Activated T-helper 2 cell treated with anti-CD3 and anti-CD28 coated beads, Interferon-gamma antibody, Interleukin-2, Interleukin-4, amounts not matched to agents 10 μg/mL and 5 μg/mL and 100 μg/mL, durations not matched to agents 14 hours and 24 hours and 36 hours (primary cell): ENCODE results near the gene ULK3. TPM values are rescaled to one million over a fixed set of nuclear protein-coding genes. Genes with fewer than 3 reads are reported as not detected.
A peak's percentile ranks its signal among the peaks of the same experiment; 100 is the strongest.

Source experiments
- DNase-seq: peaks from one replicate; pipeline ENCODE4 v3.0.0; 2021; ENCODE audit warnings: low spot score
- H3K27ac Mint-ChIP-seq: one replicate; pipeline ENCODE4 v1.8.0; 2021; ENCODE audit warnings: mixed read lengths
- H3K27me3 Mint-ChIP-seq: one replicate; pipeline ENCODE4 v1.8.0; 2021; ENCODE audit warnings: low read depth, mixed read lengths
- H3K36me3 Mint-ChIP-seq: one replicate; pipeline ENCODE4 v1.8.0; 2021; ENCODE audit warnings: low read depth, mixed read lengths
- H3K4me1 Mint-ChIP-seq: one replicate; pipeline ENCODE4 v1.8.0; 2021; ENCODE audit warnings: low read depth, mixed read lengths
- H3K4me3 Mint-ChIP-seq: one replicate; pipeline ENCODE4 v1.8.0; 2021; ENCODE audit warnings: low read depth, mild to moderate bottlenecking, moderate library complexity, mixed read lengths
- H3K9me3 Mint-ChIP-seq: one replicate; pipeline ENCODE4 v1.8.0; 2021; ENCODE audit warnings: mixed read lengths
- intact Hi-C: fragments of 100-400 bp; cut with micrococcal nuclease; formaldehyde crosslinking; loops from one replicate; pipeline ENCODE4 v1.15.1; 2023
- total RNA-seq: library from RNA; stranded (reverse); gene quantifications from 2 replicates; pipeline ENCODE4 v1.2.3, GENCODE V29; 2022

The ULK3 gene
- total RNA-seq, 1 donor from 2014 or later = 47.7 TPM

DNA sequence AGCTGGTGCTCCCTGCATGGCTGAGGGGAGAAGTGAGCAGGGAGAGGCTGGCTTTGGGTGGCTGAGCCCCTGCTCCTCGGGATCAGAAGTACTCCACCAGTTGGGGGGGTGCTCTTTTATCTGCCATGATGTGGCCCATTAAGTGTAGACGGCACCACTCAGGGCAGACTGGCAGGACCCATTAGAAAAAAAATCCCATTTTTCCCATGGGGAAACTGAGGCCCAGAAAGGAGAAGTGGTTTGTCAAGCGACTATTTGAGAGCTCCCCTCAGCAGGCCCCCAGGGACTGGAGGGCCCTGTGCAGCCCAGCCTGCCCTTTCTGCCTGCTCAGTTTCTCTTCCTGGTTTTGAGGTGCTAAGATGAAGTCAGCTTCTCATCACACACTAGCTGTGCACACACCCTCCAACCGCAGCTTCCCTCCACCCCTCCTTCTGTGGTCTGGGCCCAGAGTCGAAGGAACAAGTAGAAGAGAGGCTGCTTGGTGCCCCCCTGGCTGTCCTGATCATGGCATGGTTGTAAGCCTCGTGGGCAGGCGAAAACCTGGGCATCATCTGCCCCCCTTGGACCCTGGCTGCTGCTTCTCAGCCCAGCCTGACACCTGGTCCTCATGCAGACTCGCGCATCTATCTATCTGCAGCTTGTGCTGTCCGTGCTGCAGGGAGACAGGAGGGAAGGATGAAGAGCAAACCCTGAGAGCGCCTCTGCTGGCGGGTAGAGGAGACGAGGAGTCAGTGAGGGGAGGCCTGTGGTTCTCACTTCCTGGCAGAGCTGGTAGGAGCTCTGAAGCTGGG, 55.5 kb downstream of the ULK3 start:
- Mint-ChIP-seq H3K4me3 (peak overlapping the region; percentile 92), H3K27me3 (no peaks in the 10 kb centered on the region), H3K9me3 (no peaks in the 10 kb centered on the region), H3K36me3 (peaks cover 77% of the 10 kb centered on the region), H3K4me1 (peaks cover 65% of the 10 kb centered on the region), H3K27ac (peak overlapping the region; percentile 97)
- DNase-seq = peak; percentile 91
- intact Hi-C loops = loop anchor here (1.0 to 10.0 kb wide), 8 partner anchors 7 to 837 kb away; partner anchors contain the start of genes ARID3B, COX5A, PML and RPP25

DNA sequence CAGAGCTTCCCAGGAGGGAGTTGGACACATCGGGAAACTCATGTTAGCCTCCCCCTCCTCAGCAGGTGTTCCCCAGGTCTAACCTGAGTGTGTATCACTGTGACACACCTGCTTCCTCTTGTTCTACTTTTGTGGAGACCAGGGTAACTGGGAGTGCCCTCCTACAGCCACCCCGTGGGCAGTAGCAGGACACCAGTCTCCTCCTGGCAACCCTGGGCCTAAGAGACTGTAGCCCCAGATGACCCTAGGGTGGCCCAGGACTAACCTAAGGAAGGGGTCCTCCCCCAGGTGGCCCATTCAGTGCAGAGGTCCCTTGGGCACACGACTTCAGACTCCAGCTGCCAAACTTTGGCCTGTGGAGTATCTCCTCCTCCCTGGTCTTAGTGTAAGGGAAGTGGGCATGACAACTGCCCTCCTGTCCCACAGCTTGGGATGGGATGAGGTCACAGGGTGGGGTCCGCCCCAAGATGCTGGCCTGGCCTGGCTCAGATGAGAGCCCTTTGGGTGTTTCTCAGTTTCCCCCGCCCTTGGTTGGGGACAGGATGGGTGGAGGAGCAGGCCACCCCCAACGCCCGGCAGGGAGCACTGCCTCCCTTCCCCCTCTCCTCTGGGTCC, 56.3 kb downstream of the ULK3 start:
- Mint-ChIP-seq H3K4me1 (peaks cover 57% of the 10 kb centered on the region), H3K36me3 (peaks cover 71% of the 10 kb centered on the region), H3K9me3 (no peaks in the 10 kb centered on the region), H3K27me3 (no peaks in the 10 kb centered on the region), H3K4me3 (peak overlapping the region; percentile 92), H3K27ac (peak overlapping the region; percentile 97)
- no peak for DNase-seq
- intact Hi-C loops = loop anchor here (5.0 to 10.0 kb wide), 6 partner anchors 151 to 838 kb away; partner anchors contain the start of genes ARID3B, COX5A, PML and RPP25

Other genes with a start within 250 kb of the ULK3 start
- gene CLK3, start 227.3 kb downstream of the ULK3 start, total RNA-seq = 119 and 122 TPM in 2 replicates
- gene EDC3, start 147.1 kb downstream of the ULK3 start, total RNA-seq = 49.3 and 54.8 TPM in 2 replicates
- 0.37 and 0.48 TPM in 2 replicates for gene CYP1A1, start 117.6 kb downstream of the ULK3 start, total RNA-seq
- not detected in 2 replicates for gene CYP1A2, start 94.3 kb downstream of the ULK3 start, total RNA-seq
- gene CSK, start 61.1 kb downstream of the ULK3 start, total RNA-seq = 261 and 266 TPM in 2 replicates
- gene LMAN1L, start 30.3 kb downstream of the ULK3 start, total RNA-seq = 0.32 TPM in 1 of 2 replicates, not detected in the other
- 0.16 TPM in 1 of 2 replicates, not detected in the other for gene CPLX3, start 16.5 kb downstream of the ULK3 start, total RNA-seq
- 85.0 and 90.6 TPM in 2 replicates for gene SCAMP2, start 30.2 kb upstream of the ULK3 start, total RNA-seq
- gene MPI, start 46.9 kb upstream of the ULK3 start, total RNA-seq = 66.3 and 71.6 TPM in 2 replicates
- 82.1 and 95.2 TPM in 2 replicates for gene FAM219B, start 63.7 kb upstream of the ULK3 start, total RNA-seq
- gene COX5A, start 94.9 kb upstream of the ULK3 start, total RNA-seq = 311 and 333 TPM in 2 replicates
- gene RPP25, start 113.6 kb upstream of the ULK3 start, total RNA-seq = 13.1 and 14.2 TPM in 2 replicates
- 0.89 and 0.99 TPM in 2 replicates for gene SCAMP5, start 152.4 kb upstream of the ULK3 start, total RNA-seq
- 28.4 and 31.0 TPM in 2 replicates for gene PPCDC, start 180.4 kb upstream of the ULK3 start, total RNA-seq